Measurements from ENCODE around the gene VAC14.

DNA sequence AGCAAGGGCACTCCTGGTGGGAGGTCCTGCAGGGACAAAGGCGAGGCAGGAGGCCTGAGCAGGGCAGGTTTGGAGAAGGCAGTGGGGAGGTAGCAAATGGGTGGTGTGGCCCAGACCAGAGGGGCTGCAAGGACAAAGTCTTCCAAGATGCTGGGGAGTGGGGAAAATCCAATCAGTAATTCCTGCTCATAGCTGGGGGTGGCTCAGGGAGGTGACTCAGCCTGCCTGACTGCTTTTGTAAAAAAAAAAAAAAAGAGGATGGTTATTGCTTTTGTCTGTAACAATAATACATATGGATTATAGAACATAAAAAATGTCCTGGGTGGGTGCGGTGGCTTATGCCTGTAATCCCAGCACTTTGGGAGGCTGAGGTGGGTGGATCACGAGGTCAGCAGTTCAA is 149.4 kb downstream of the VAC14 start:
- no peak for TF ChIP-seq EZH2 (IDR thresholded peaks at IDR 0.05; ENCODE audit: insufficient read depth, poor library complexity, severe bottlenecking)
- TF ChIP-seq EZH2phosphoT487 (IDR thresholded peaks at IDR 0.05; ENCODE audit: insufficient read depth, low read depth) = no peak

Data from GM23248 (cell line).